Panc1 (cell line): ENCODE data around the gene UNKL. TPM values are rescaled to one million over a fixed set of nuclear protein-coding genes. Genes with fewer than 3 reads are reported as not detected.

Experiments
- ATAC-seq: fragments of 200-7000 bp; cut with Tn5 transposase; 2 replicates; pipeline ENCODE4 v1.9.1; 2020; ENCODE audit warnings: mild to moderate bottlenecking, moderate library complexity
- BruUV-seq: library from RNA; stranded (reverse); fragments of 400-500 nt; replicated peaks from 2 replicates; lab custom pipeline; 2021; lab: Mats Ljungman, UMichigan
- CTCF ChIA-PET: fragments of 300-600 bp; sonication (Branson Sonifier 250); formaldehyde crosslinking; loops from one replicate; lab custom pipeline; 2022; ENCODE audit warnings: antibody characterized with exemption; lab: Charles Lee
- POLR2A ChIA-PET: fragments of 300-600 bp; sonication (Branson Sonifier 250); formaldehyde crosslinking; loops from one replicate; lab custom pipeline; 2022; ENCODE audit warnings: antibody characterized with exemption; lab: Charles Lee
- DNase-seq: peaks from one replicate; pipeline ENCODE4 v3.0.0-alpha.2; 2010; ENCODE audit warnings: low read depth, low spot score
- H3K27ac ChIP-seq: 2 replicates; pipeline ENCODE4 v1.5.1; 2011; ENCODE audit warnings: mild to moderate bottlenecking, low read length, inconsistent platforms
- H3K27me3 ChIP-seq: fragments of 200-500 bp; sonication (Bioruptor generic); 2 replicates; pipeline ENCODE4 v1.6.0; 2014; ENCODE audit warnings: low read length, inconsistent platforms; ENCODE audit not compliant: control insufficient read depth, insufficient read depth
- H3K36me3 ChIP-seq: fragments of 200-500 bp; sonication (Bioruptor generic); 2 replicates; pipeline ENCODE4 v1.5.1; 2014; ENCODE audit warnings: inconsistent platforms, mild to moderate bottlenecking, low read length, moderate library complexity; ENCODE audit not compliant: control insufficient read depth, insufficient read depth
- H3K4me1 ChIP-seq: 2 replicates; pipeline ENCODE4 v1.5.1; 2011; ENCODE audit warnings: inconsistent platforms, mild to moderate bottlenecking, low read length, moderate library complexity; ENCODE audit not compliant: control insufficient read depth, insufficient read depth
- H3K4me3 ChIP-seq, 2 experiments: 2 replicates each; pipeline ENCODE4 v1.5.1; 2011 to 2012; ENCODE audit warnings: low read depth in 2 of 2, low read length in 2 of 2, mild to moderate bottlenecking in 2 of 2, inconsistent platforms in 1 of 2, moderate library complexity in 1 of 2
- H3K9me3 ChIP-seq: fragments of 200-500 bp; sonication (Bioruptor generic); 2 replicates; pipeline ENCODE4 v1.5.1; 2014; ENCODE audit warnings: low read depth, mild to moderate bottlenecking, inconsistent platforms, low read length, moderate library complexity; ENCODE audit not compliant: control insufficient read depth, insufficient read depth
- CTCF ChIP-seq: fragments of 450-650 bp; IDR thresholded peaks from 2 replicates; pipeline ENCODE4 v1.5.1; 2017; ENCODE audit warnings: mild to moderate bottlenecking
- POLR2AphosphoS5 ChIP-seq: IDR thresholded peaks from 2 replicates; pipeline ENCODE4 v1.6.1; 2012; ENCODE audit warnings: mild to moderate bottlenecking, low read depth, low read length, moderate library complexity
- REST ChIP-seq, 2 experiments: IDR thresholded peaks; 2 replicates each; pipeline ENCODE4 v1.6.1; 2011 to 2012; ENCODE audit warnings: low read depth in 2 of 2, control low read depth in 1 of 2, low read length in 1 of 2, mild to moderate bottlenecking in 1 of 2, moderate library complexity in 1 of 2; ENCODE audit not compliant: insufficient read depth in 1 of 2
- SIN3A ChIP-seq: IDR thresholded peaks from 2 replicates; pipeline ENCODE4 v1.6.1; 2012; ENCODE audit warnings: low read depth, mild to moderate bottlenecking, low read length, moderate library complexity, borderline replicate concordance; ENCODE audit not compliant: insufficient read depth
- TCF7L2 ChIP-seq: IDR thresholded peaks from 2 replicates; pipeline ENCODE4 v1.6.1; 2011; ENCODE audit warnings: mild to moderate bottlenecking, low read depth, low read length, inconsistent platforms
- in situ Hi-C: cut with HindIII; loops from 2 replicates; pipeline ENCODE4 v1.10.0; 2016; ENCODE audit warnings: low sequenced_read_pairs, low pct_unique_long_range_greater_than_20kb
- intact Hi-C: fragments of 100-400 bp; cut with micrococcal nuclease; formaldehyde crosslinking; loops from one replicate; pipeline ENCODE4 v1.10.0; 2022; ENCODE audit not compliant: unreplicated experiment
- total RNA-seq: library from RNA; stranded (reverse); gene quantifications from one replicate; pipeline ENCODE4 v1.2.1, GENCODE V29; 2021; ENCODE audit not compliant: unreplicated experiment

The UNKL gene
- total RNA-seq, 1 experiment from 2014 or later: 26.6 TPM

- no TSS peak for BruUV-seq
- no peaks in the 10 kb centered on the region for H3K27me3 ChIP-seq
- no peak overlapping the region for H3K4me3 ChIP-seq
- H3K27ac ChIP-seq: no peak overlapping the region
- in situ Hi-C loops: no loop called here
- intact Hi-C loops: no loop called here
- DNase-seq: no peak
- CTCF ChIA-PET: no interaction called here
- no peaks in the 10 kb centered on the region for H3K4me1 ChIP-seq
- H3K36me3 ChIP-seq: no peaks in the 10 kb centered on the region
- POLR2A ChIA-PET: interaction anchor here (0.6 kb wide), 1 partner anchor 55 kb away, joined by 3 read pairs; no protein-coding TSS in a partner anchor
- no peaks in the 10 kb centered on the region for H3K9me3 ChIP-seq
- TF ChIP-seq SIN3A: no peak
- TF ChIP-seq TCF7L2: no peak
- no peak for TF ChIP-seq REST (IDR thresholded peaks at IDR 0.05; ENCODE audit: insufficient read depth in 1 of 2, low read depth in 2 of 2, low read length in 1 of 2)
- TF ChIP-seq POLR2AphosphoS5: no peak
- TF ChIP-seq CTCF: no peak
- no peak for ATAC-seq
Measured at GRCh38 chr16:1385232-1385631, 29.3 kb downstream of the UNKL start.

DNA sequence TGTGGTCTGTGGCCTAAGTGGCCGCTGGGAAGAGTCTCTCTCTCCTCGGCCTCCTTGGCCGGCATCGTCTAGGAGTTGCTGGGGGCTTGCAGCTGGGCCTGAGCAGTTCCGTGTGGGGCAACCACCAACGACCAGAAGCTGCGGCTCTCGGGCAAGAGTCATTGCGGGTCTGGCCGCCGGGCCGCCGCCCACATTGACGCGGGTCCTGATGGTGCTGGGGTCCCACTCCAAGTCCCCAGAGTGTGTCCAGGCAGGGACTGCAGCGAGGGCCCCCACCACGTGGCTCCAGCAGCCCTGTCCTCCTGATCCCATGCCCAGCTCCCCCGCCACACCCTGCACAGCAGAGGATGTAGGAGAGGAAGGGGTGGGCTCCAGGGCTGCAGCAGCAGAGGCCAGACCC is 30.9 kb downstream of the UNKL start:
- no peak for DNase-seq
- ChIA-PET CTCF (interaction anchor here (0.6 kb wide), 1 partner anchor 53 kb away, joined by 3 read pairs; no protein-coding TSS in a partner anchor), POLR2A (no interaction called here)
- in situ Hi-C loops: no loop called here
- intact Hi-C loops: no loop called here
- no peak overlapping the region for H3K27ac ChIP-seq
- H3K4me3 ChIP-seq: no peak overlapping the region
- no peaks in the 10 kb centered on the region for H3K9me3 ChIP-seq
- no TSS peak for BruUV-seq
- no peaks in the 10 kb centered on the region for H3K4me1 ChIP-seq
- ATAC-seq: no peak
- H3K27me3 ChIP-seq: no peaks in the 10 kb centered on the region
- H3K36me3 ChIP-seq: no peaks in the 10 kb centered on the region
- TF ChIP-seq POLR2AphosphoS5: no peak
- no peak for TF ChIP-seq CTCF
- no peak for TF ChIP-seq SIN3A
- no peak for TF ChIP-seq TCF7L2
- TF ChIP-seq REST (IDR thresholded peaks at IDR 0.05; ENCODE audit: insufficient read depth in 1 of 2, low read depth in 2 of 2, low read length in 1 of 2): no peak
